Measurements from ENCODE around the gene ZG16. TPM values are rescaled to one million over a fixed set of nuclear protein-coding genes. Genes with fewer than 3 reads are reported as not detected.
"Not testable (repeated sequence)": the region's sequence is repeated elsewhere in the genome, so short reads cannot be mapped to it uniquely, and the experiment has no call there.

ZG16 gene
- total and polyA plus RNA-seq, 9 of the 15 experiments (the other 6 are each of a cell fraction or from before 2014, with no cell fraction given): 0.04 TPM; not detected in 8

GRCh38 chr16:29783094-29783953 is 5.3 kb downstream of the ZG16 start (continued):
- TF ChIP-seq CEBPG, ZNF740 (CRISPR knock-in tag; IDR thresholded peaks at IDR 0.05): not testable (repeated sequence)
- 0 out of 4 replicates have a peak, but pooled peaks of 1 of the 2 experiments have one; percentile 16 for TF ChIP-seq CEBPG (tag; conservative IDR thresholded peaks at IDR 0.05 in 1 of 2, IDR thresholded peaks at IDR 0.05 in 1 of 2)
- TF ChIP-seq KDM1A (IDR thresholded peaks at IDR 0.05): peak; percentile 96 to 97
- TF ChIP-seq ZNF311 (CRISPR knock-in tag; IDR thresholded peaks at IDR 0.05): peak; percentile 84
- peak; percentile 89 for TF ChIP-seq ZBTB17 (CRISPR knock-in tag; IDR thresholded peaks at IDR 0.05)
- peak; percentile 88 for TF ChIP-seq ZNF175 (CRISPR knock-in tag; IDR thresholded peaks at IDR 0.05; ENCODE audit: low read depth)
- TF ChIP-seq CLOCK (CRISPR knock-in tag; IDR thresholded peaks at IDR 0.05; ENCODE audit: borderline replicate concordance): peak; percentile 67; the same call in 1 of the 2 replicates
- TF ChIP-seq ZBTB26 (CRISPR knock-in tag; IDR thresholded peaks at IDR 0.05): peak; percentile 85; the same call in 1 of the 2 replicates
- peak; percentile 98 for TF ChIP-seq CREB3 (tag; conservative IDR thresholded peaks at IDR 0.05; ENCODE audit: low read depth)
- TF ChIP-seq ZBTB9 (CRISPR knock-in tag; IDR thresholded peaks at IDR 0.05): peak; percentile 94
- TF ChIP-seq RCOR1 (IDR thresholded peaks at IDR 0.05; ENCODE audit: borderline replicate concordance in 1 of 2, low read depth in 2 of 2, low read length in 2 of 2): peak; percentile 36 to 89; a peak in 3 of 4 replicates
- peak in 1 of 2 experiments; percentile 92; a peak in 2 of 4 replicates for TF ChIP-seq ZNF740 (tag; IDR thresholded peaks at IDR 0.05)
- TF ChIP-seq GATA2 (CRISPR knock-in tag; IDR thresholded peaks at IDR 0.05): peak; percentile 11; the same call in 1 of the 2 replicates
- TF ChIP-seq ZNF384 (IDR thresholded peaks at IDR 0.05; ENCODE audit: low read depth, low read length): peak; percentile 47; the same call in 1 of the 2 replicates
- TF ChIP-seq VEZF1 (CRISPR knock-in tag; IDR thresholded peaks at IDR 0.05): peak; percentile 58; the same call in 1 of the 2 replicates
